C4-2B (cell line): Measurements from ENCODE around the gene KISS1R.

Experiments
- CTCF ChIP-seq: fragments of 450-650 bp; conservative IDR thresholded peaks from 2 replicates; pipeline ENCODE4 v1.5.1; 2017; ENCODE audit warnings: mild to moderate bottlenecking
- ZFX ChIP-seq: fragments of 450-650 bp; IDR thresholded peaks from 2 replicates; pipeline ENCODE4 v1.6.1; 2017

DNA sequence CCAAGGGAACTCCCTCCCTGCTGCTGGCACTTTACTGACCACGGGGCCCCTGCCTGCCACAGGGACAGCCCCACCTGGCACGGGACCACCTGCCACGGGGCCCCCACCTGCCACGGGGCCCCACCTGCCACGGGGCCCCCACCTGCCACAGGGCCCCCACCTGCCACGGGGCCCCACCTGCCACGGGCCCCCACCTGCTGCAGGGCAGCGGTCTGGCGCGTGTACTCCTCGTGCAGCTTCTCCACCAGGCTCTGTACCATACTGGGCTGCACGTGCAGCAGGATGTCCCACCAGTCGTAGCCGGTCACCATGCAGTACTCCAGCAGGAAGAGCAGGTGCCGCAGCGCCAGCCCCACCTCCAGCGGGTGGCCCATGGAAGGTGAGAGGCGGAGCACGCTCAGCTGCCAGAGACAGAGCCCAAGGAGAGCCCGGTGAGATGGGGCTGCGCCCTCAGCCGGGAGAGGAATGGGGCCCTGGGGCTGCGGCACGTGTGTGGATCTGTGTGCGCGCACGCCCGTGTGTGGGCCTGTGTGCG lies 40.3 kb upstream of the KISS1R start:
- TF ChIP-seq CTCF = no peak
- TF ChIP-seq ZFX = no peak
